K562 (cell line): ENCODE results near the gene PRL. TPM values are rescaled to one million over a fixed set of nuclear protein-coding genes. Genes with fewer than 3 reads are reported as not detected.

Experiments
- ATAC-seq: fragments of 200-7000 bp; cut with Tn5 transposase; 3 replicates; pipeline ENCODE4 v1.9.1; 2020; ENCODE audit warnings: moderate library complexity
- BruUV-seq: library from RNA; stranded (reverse); fragments of 400-500 nt; replicated peaks from 2 replicates; lab custom pipeline; 2021; lab: Mats Ljungman, UMichigan
- CTCF ChIA-PET: fragments of 300-600 bp; formaldehyde crosslinking; extraction: SDS; loops from one replicate; lab custom pipeline; 2021; ENCODE audit warnings: low intra/inter-chr PET ratio; lab: Yijun Ruan, JAX
- POLR2A ChIA-PET: fragments of 300-600, 350-650 bp; sonication (Branson Sonifier 250); formaldehyde crosslinking; extraction: SDS; loops from one replicate; lab custom pipeline; 2021; ENCODE audit warnings: antibody characterized with exemption, inconsistent platforms; lab: Yijun Ruan, JAX
- DNase-seq, 4 experiments: peaks; one replicate each; pipeline versions ENCODE4 v3.0.0 to v3.0.0-alpha.2; 2011 to 2018; ENCODE audit warnings: low spot score in 3 of 4, mixed read lengths in 3 of 4; ENCODE audit errors: extremely low read depth in 1 of 4
- FAIRE-seq: peaks from 2 replicates; lab custom pipeline; 2011; peaks lifted over from hg19 to GRCh38; lab: Jason Lieb, UNC
- H2AFZ ChIP-seq: 2 replicates; pipeline ENCODE4 v1.6.0; 2011; ENCODE audit warnings: low read depth, low read length, control low read depth, inconsistent platforms
- H3K27ac ChIP-seq: fragments of 200-600 bp; 3 replicates; pipeline ENCODE4 v1.8.0; 2011; ENCODE audit warnings: low read depth, mild to moderate bottlenecking, control low read depth, inconsistent platforms, low read length, moderate library complexity, mixed read lengths; ENCODE audit errors: extremely low read depth
- H3K27me3 ChIP-seq, 2 experiments: fragments of 300-600 bp in 1 of 2; 2 replicates in 1 of 2; 3 replicates in 1 of 2; pipeline versions ENCODE4 v1.6.0 to v1.8.0; 2011; ENCODE audit warnings: inconsistent platforms in 2 of 2, low read length in 2 of 2, mild to moderate bottlenecking in 1 of 2, mixed read lengths in 1 of 2, moderate library complexity in 1 of 2; ENCODE audit not compliant: control insufficient read depth in 2 of 2, insufficient read depth in 2 of 2
- H3K36me3 ChIP-seq: fragments of 300-600 bp; 3 replicates; pipeline ENCODE4 v1.8.0; 2011; ENCODE audit warnings: mild to moderate bottlenecking, low read length, inconsistent platforms; ENCODE audit not compliant: control insufficient read depth, insufficient read depth
- H3K4me1 ChIP-seq, 2 experiments: fragments of 200-600 bp in 1 of 2; replicated peaks in 1 of 2; 2 replicates in 1 of 2; 3 replicates in 1 of 2; pipeline versions ENCODE4 v1.5.1 to v1.8.0; 2011; ENCODE audit warnings: inconsistent platforms in 2 of 2, low read length in 2 of 2, mild to moderate bottlenecking in 1 of 2, mixed read lengths in 1 of 2, moderate library complexity in 1 of 2; ENCODE audit not compliant: control insufficient read depth in 2 of 2, insufficient read depth in 2 of 2
- H3K4me2 ChIP-seq: 2 replicates; pipeline ENCODE4 v1.6.1; 2011; ENCODE audit warnings: low read length, control low read depth, inconsistent platforms, mixed read lengths; ENCODE audit not compliant: insufficient read depth
- H3K4me3 ChIP-seq: fragments of 200-600 bp; sonication (generic), shearing (Covaris generic); 2 replicates; pipeline ENCODE4 v1.5.1; 2016; ENCODE audit warnings: control low read depth, inconsistent platforms
- H3K79me2 ChIP-seq: fragments of 200-600 bp; 3 replicates; pipeline ENCODE4 v1.8.0; 2011; ENCODE audit warnings: low read length, inconsistent platforms; ENCODE audit not compliant: control insufficient read depth, insufficient read depth
- H3K9ac ChIP-seq, 2 experiments: 2 replicates each; pipeline versions ENCODE4 v1.6.0 to v1.6.1; 2011; ENCODE audit warnings: low read depth in 2 of 2, low read length in 2 of 2, control low read depth in 1 of 2, inconsistent platforms in 1 of 2, mild to moderate bottlenecking in 1 of 2, mixed read lengths in 1 of 2; ENCODE audit not compliant: insufficient read depth in 1 of 2
- H3K9me1 ChIP-seq: one replicate; pipeline ENCODE4 v1.6.0; 2011; ENCODE audit warnings: inconsistent platforms, mild to moderate bottlenecking, low read length, moderate library complexity; ENCODE audit not compliant: control insufficient read depth, insufficient read depth
- H3K9me3 ChIP-seq: replicated peaks from 2 replicates; pipeline ENCODE4 v1.5.1; 2011; ENCODE audit warnings: low read depth, low read length, inconsistent platforms; ENCODE audit not compliant: control insufficient read depth, insufficient read depth
- H4K20me1 ChIP-seq: replicated peaks from 2 replicates; pipeline ENCODE4 v1.6.1; 2011; ENCODE audit warnings: low read length, inconsistent platforms, mixed read lengths; ENCODE audit not compliant: control insufficient read depth, insufficient read depth
- GTF2A2 ChIP-seq: IDR thresholded peaks from 2 replicates; pipeline ENCODE4 v1.6.1; 2016; ENCODE audit warnings: mild to moderate bottlenecking, missing genetic modification characterization, missing compliant biosample characterization
- HINFP ChIP-seq: fragments of 450-650 bp; conservative IDR thresholded peaks from 2 replicates; pipeline ENCODE4 v1.6.1; 2016; ENCODE audit warnings: missing genetic modification characterization, low read depth, mild to moderate bottlenecking, control low read depth, missing compliant biosample characterization
- KDM5B ChIP-seq: fragments of 200-600 bp; sonication (generic); IDR thresholded peaks from 2 replicates; pipeline ENCODE4 v1.6.1; 2012; ENCODE audit warnings: low read depth, mild to moderate bottlenecking, moderate library complexity, low read length, control low read depth, inconsistent platforms; ENCODE audit not compliant: insufficient replicate concordance
- KLF6 ChIP-seq: fragments of 250-450 bp; sonication (Bioruptor Pico); IDR thresholded peaks from 2 replicates; pipeline ENCODE4 v1.4.0; 2020; ENCODE audit warnings: mild to moderate bottlenecking, moderate library complexity, borderline replicate concordance
- MGA ChIP-seq: fragments of 450-650 bp; IDR thresholded peaks from 2 replicates; pipeline ENCODE4 v1.6.1; 2016; ENCODE audit warnings: mild to moderate bottlenecking, moderate library complexity
- RBFOX2 ChIP-seq: fragments of 200-400 bp; formaldehyde crosslinking; IDR thresholded peaks from 2 replicates; pipeline ENCODE4 v1.6.1; 2017; ENCODE audit warnings: low read depth, mild to moderate bottlenecking, low read length, moderate library complexity
- WGBS: fragments of 100-300 bp; shearing (Covaris generic); methylation state at CpG from one replicate; pipeline ENCODE4 v1.1.6; 2016; ENCODE audit warnings: low coverage, mixed read lengths; ENCODE audit not compliant: insufficient coverage; ENCODE audit errors: missing lambda C conversion rate; 5-methylcytosine and 5-hydroxymethylcytosine counted together
- in situ Hi-C: fragments of 300-500 bp; cut with MboI; formaldehyde crosslinking; loops from 4 replicates; pipeline ENCODE4 v1.15.0; 2018; ENCODE audit warnings: inconsistent platforms, mixed read lengths
- intact Hi-C: fragments of 100-400 bp; cut with micrococcal nuclease; formaldehyde crosslinking; loops from 2 replicates; pipeline ENCODE4 v1.14.2; 2022
- polyA plus RNA-seq, 8 experiments: library from polyadenylated mRNA; depleted of rRNA in 4 of 8; stranded (reverse) in 5 of 8; unstranded in 3 of 8; fragments of >200 nt; fragmentation: Nextera tagmentation in 2 of 8; fragmentation: Illumina TruSeq in 1 of 8; extraction: Ambion mirVana in 2 of 8; extraction: Trizol in 1 of 8; gene quantifications; 2 replicates each; pipeline versions ENCODE4 v1.2.1 to v1.2.3, GENCODE V29; 2011 to 2014; ENCODE audit warnings: inconsistent platforms in 1 of 8, missing spikeins in 1 of 8
- total RNA-seq, 7 experiments: library from RNA; depleted of rRNA in 6 of 7; stranded (reverse); fragments of >200 nt in 6 of 7; fragmentation: Illumina TruSeq in 2 of 7; extraction: Trizol in 2 of 7; gene quantifications; 2 replicates each; pipeline versions ENCODE4 v1.2.1 to v1.2.3, GENCODE V29; 2011 to 2021; ENCODE audit warnings: low replicate concordance in 1 of 7
- TF ChIP-seq, protein P1 (sequence below): sonication (generic); formaldehyde crosslinking; IDR thresholded peaks from 2 replicates; pipeline ENCODE4 v1.8.1; 2023; ENCODE audit warnings: mild to moderate bottlenecking, missing genetic modification reagents

Gene PRL
- total and polyA plus RNA-seq, 9 of the 15 experiments (the other 6 are each of a cell fraction or from before 2014, with no cell fraction given): not detected

DNA sequence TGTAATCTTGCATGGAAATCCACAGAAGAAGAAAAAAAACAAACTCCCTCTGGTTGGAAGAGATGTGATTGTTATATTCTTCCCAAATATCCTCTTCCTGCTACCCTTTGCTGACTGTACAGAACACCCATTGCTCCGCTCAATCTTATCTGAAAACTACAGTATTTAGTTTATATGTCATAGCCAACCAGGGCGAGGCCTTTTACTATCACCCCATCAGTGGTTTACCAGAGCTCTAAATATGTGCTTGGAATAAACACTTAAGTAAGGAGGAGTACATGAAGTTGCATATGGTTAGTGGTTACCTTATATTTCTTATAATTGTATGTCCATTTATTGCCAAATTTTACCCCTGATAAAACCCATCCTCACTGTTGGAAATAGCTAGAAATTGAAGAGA is 12.2 kb downstream of the PRL start:
- H3K36me3 ChIP-seq: no peaks in the 10 kb centered on the region
- H3K4me3 ChIP-seq: no peak overlapping the region
- WGBS: 0% methylated on average over 2 of the region's 2 CpGs
- no peak overlapping the region for H2AFZ ChIP-seq
- no peaks in the 10 kb centered on the region for H3K9me1 ChIP-seq
- intact Hi-C loops (no loop called here), in situ Hi-C loops (no loop called here)
- H3K9me3 ChIP-seq: no peaks in the 10 kb centered on the region
- no peak overlapping the region for H3K4me2 ChIP-seq
- no peak for FAIRE-seq
- no peaks in the 10 kb centered on the region for H4K20me1 ChIP-seq
- no TSS peak for BruUV-seq
- no peaks in the 10 kb centered on the region for H3K4me1 ChIP-seq
- H3K27ac ChIP-seq: no peak overlapping the region
- CTCF ChIA-PET: no interaction called here
- H3K79me2 ChIP-seq: no peaks in the 10 kb centered on the region
- no peak for ATAC-seq
- DNase-seq: no peak
- H3K9ac ChIP-seq: no peak overlapping the region
- POLR2A ChIA-PET: interaction anchor here (0.6 kb wide), 1 partner anchor 314 kb away, joined by 3 read pairs; no protein-coding TSS in a partner anchor
- no peaks in the 10 kb centered on the region for H3K27me3 ChIP-seq
- TF ChIP-seq GTF2A2 (no peak), KLF6 (no peak), KDM5B (no peak), HINFP (tag) (no peak), MGA (no peak), RBFOX2 (no peak)
- TF ChIP-seq, protein P1, sequence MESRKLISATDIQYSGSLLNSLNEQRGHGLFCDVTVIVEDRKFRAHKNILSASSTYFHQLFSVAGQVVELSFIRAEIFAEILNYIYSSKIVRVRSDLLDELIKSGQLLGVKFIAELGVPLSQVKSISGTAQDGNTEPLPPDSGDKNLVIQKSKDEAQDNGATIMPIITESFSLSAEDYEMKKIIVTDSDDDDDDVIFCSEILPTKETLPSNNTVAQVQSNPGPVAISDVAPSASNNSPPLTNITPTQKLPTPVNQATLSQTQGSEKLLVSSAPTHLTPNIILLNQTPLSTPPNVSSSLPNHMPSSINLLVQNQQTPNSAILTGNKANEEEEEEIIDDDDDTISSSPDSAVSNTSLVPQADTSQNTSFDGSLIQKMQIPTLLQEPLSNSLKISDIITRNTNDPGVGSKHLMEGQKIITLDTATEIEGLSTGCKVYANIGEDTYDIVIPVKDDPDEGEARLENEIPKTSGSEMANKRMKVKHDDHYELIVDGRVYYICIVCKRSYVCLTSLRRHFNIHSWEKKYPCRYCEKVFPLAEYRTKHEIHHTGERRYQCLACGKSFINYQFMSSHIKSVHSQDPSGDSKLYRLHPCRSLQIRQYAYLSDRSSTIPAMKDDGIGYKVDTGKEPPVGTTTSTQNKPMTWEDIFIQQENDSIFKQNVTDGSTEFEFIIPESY: no peak
